Measurements from ENCODE around the gene IQSEC1.

DNA sequence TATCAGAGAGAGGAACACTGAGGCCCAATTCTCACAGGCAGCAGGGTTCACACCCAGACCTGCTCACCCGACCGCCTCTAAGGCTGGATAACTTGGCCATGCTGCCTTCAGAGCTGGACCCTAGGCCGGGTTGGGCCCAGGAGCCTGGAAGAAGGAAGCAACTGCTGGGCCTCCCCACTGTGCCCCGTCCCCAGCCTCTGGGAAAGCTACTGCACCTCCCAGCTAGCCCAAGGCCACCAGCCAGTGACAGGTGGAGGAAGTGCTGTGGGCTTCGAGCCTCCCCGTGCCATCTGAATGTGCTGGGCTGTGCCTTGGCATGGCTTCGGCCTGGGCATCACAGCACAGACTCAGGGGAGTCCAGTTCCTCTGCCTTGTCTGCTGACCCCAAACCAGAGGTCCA lies 169.3 kb downstream of the IQSEC1 start:
- TF ChIP-seq, protein P1, sequence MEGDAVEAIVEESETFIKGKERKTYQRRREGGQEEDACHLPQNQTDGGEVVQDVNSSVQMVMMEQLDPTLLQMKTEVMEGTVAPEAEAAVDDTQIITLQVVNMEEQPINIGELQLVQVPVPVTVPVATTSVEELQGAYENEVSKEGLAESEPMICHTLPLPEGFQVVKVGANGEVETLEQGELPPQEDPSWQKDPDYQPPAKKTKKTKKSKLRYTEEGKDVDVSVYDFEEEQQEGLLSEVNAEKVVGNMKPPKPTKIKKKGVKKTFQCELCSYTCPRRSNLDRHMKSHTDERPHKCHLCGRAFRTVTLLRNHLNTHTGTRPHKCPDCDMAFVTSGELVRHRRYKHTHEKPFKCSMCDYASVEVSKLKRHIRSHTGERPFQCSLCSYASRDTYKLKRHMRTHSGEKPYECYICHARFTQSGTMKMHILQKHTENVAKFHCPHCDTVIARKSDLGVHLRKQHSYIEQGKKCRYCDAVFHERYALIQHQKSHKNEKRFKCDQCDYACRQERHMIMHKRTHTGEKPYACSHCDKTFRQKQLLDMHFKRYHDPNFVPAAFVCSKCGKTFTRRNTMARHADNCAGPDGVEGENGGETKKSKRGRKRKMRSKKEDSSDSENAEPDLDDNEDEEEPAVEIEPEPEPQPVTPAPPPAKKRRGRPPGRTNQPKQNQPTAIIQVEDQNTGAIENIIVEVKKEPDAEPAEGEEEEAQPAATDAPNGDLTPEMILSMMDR (IDR thresholded peaks at IDR 0.05; ENCODE audit: insufficient read depth, low read depth, low read length): no peak
- no peak for TF ChIP-seq EZH2 (IDR thresholded peaks at IDR 0.05; ENCODE audit: insufficient read depth, low read length)
